Activated CD8-positive, alpha-beta T cell treated with anti-CD3 and anti-CD28 coated beads for 36 hours (primary cell): ENCODE measurements around the gene THAP8. TPM values are rescaled to one million over a fixed set of nuclear protein-coding genes. Genes with fewer than 3 reads are reported as not detected.

Experiments
- ATAC-seq: fragments of 200-7000 bp; cut with Tn5 transposase; one replicate; pipeline ENCODE4 v1.10.0; 2021; ENCODE audit warnings: mild to moderate bottlenecking, moderate library complexity
- CTCF ChIA-PET: fragments of 350-600 bp; sonication (Branson Sonifier 250); formaldehyde crosslinking; loops from one replicate; lab custom pipeline; 2021; ENCODE audit warnings: antibody characterized with exemption; lab: Charles Lee
- POLR2A ChIA-PET: fragments of 350-600 bp; sonication (Branson Sonifier 250); formaldehyde crosslinking; loops from one replicate; lab custom pipeline; 2021; ENCODE audit warnings: antibody characterized with exemption; lab: Charles Lee
- DNase-seq: peaks from one replicate; pipeline ENCODE4 v3.0.0-alpha.2; 2020
- H3K27ac Mint-ChIP-seq: one replicate; pipeline ENCODE4 v1.8.0; 2021; ENCODE audit warnings: mild to moderate bottlenecking, mixed read lengths
- H3K27me3 Mint-ChIP-seq: one replicate; pipeline ENCODE4 v1.8.0; 2021; ENCODE audit warnings: mixed read lengths
- H3K36me3 Mint-ChIP-seq: one replicate; pipeline ENCODE4 v1.8.0; 2021; ENCODE audit warnings: low read depth, mixed read lengths
- H3K4me1 Mint-ChIP-seq: one replicate; pipeline ENCODE4 v1.8.0; 2021; ENCODE audit warnings: low read depth, mixed read lengths
- H3K4me3 Mint-ChIP-seq: one replicate; pipeline ENCODE4 v1.8.0; 2021; ENCODE audit warnings: mild to moderate bottlenecking, moderate library complexity, mixed read lengths
- H3K9me3 Mint-ChIP-seq: one replicate; pipeline ENCODE4 v1.8.0; 2021; ENCODE audit warnings: mixed read lengths
- intact Hi-C: fragments of 100-400 bp; cut with micrococcal nuclease; formaldehyde crosslinking; loops from one replicate; pipeline ENCODE4 v1.10.0; 2022
- total RNA-seq, 2 experiments: library from RNA; stranded (reverse); gene quantifications; one replicate each; pipeline ENCODE4 v1.2.3, GENCODE V29; 2021
- TF ChIP-seq, protein P1 (sequence below): fragments of 200-600 bp; IDR thresholded peaks from one replicate; pipeline ENCODE4 v1.8.0; 2022; ENCODE audit warnings: antibody characterized with exemption, mild to moderate bottlenecking

Gene THAP8
- total RNA-seq, 2 experiments from 2014 or later, result 3.4 to 3.7 TPM

DNA sequence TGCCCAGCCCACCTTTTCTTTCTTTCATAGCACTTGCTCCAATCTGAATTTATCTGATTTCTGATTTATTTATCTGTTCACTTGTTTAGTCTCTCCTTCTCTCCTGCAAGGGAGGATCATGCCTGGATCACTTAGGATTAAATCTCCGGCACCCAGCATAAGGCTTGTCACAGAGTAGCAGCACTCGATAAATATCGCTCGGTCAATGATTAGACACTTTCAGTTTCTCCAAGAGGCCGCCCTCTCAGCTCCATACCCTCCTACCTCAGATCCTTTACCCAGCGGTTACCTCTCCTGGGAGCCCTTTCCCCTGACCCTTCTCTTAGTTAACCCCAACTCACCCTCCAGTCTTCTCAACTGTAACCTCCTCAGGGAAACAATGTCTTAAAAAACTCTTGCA lies 22.8 kb downstream of the THAP8 start:
- H3K9me3 Mint-ChIP-seq, result no peaks in the 10 kb centered on the region
- no peak overlapping the region for H3K4me3 Mint-ChIP-seq
- intact Hi-C loops, result no loop called here
- no peak for ATAC-seq
- peaks cover 16% of the 10 kb centered on the region for H3K4me1 Mint-ChIP-seq
- peaks cover 12% of the 10 kb centered on the region for H3K36me3 Mint-ChIP-seq
- POLR2A ChIA-PET, result interaction anchor here (0.9 kb wide), 1 partner anchor 30 kb away, joined by 3 read pairs; no protein-coding TSS in a partner anchor
- peaks cover 2% of the 10 kb centered on the region for H3K27me3 Mint-ChIP-seq
- no peak for DNase-seq
- no peak overlapping the region for H3K27ac Mint-ChIP-seq
- CTCF ChIA-PET, result interaction anchor here (1.1 kb wide), 1 partner anchor 23 kb away, joined by 3 read pairs; the partner anchor contains the start of gene THAP8
- TF ChIP-seq, protein P1, sequence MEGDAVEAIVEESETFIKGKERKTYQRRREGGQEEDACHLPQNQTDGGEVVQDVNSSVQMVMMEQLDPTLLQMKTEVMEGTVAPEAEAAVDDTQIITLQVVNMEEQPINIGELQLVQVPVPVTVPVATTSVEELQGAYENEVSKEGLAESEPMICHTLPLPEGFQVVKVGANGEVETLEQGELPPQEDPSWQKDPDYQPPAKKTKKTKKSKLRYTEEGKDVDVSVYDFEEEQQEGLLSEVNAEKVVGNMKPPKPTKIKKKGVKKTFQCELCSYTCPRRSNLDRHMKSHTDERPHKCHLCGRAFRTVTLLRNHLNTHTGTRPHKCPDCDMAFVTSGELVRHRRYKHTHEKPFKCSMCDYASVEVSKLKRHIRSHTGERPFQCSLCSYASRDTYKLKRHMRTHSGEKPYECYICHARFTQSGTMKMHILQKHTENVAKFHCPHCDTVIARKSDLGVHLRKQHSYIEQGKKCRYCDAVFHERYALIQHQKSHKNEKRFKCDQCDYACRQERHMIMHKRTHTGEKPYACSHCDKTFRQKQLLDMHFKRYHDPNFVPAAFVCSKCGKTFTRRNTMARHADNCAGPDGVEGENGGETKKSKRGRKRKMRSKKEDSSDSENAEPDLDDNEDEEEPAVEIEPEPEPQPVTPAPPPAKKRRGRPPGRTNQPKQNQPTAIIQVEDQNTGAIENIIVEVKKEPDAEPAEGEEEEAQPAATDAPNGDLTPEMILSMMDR, result no peak

DNA sequence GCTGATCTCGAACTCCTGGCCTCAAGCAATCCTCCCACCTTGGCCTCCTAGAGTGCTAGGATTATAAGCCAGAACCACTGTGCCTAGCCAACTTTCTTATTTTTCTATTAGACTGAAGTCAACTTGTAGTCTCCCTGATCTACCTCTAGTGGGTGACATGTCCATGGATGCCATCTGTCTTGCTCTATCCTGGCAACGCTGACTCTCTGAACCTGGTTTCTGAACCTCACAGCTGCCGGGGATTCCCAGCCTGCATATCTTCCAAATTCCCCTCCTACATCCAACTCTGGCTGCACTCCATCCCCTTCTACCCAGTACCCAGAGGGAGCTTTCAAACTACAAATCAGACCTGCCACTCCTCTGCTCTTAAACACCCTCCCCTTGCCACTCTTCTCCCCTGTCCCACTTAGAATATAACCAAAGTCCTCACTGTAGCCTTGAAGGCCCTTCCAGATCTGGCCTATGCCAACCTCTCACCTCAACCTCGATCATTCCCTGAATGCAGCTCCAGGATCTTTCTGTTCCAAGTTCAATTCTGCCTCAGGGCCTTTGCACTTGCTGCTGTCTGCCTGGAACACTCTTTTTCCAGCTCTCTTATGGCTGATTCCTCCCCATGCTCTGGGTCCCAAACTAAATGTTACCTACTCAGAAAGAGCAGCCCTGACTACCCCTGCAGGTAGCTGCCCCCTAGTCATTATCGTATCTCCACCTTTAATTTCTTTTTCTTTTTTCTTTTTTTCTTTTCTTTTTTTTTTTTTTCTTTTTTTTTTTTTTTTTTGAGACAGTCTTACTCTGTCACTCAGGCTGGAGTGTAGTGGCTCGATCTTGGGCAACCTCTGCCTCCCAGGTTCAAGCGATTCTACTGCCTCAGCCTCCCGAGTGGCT lies 23.6 kb downstream of the THAP8 start:
- POLR2A ChIA-PET, result interaction anchor here (0.9 to 1.3 kb wide), 2 partner anchors 25 to 31 kb away, joined by 3 to 4 read pairs; no protein-coding TSS in a partner anchor
- H3K36me3 Mint-ChIP-seq, result peaks cover 15% of the 10 kb centered on the region

DNA sequence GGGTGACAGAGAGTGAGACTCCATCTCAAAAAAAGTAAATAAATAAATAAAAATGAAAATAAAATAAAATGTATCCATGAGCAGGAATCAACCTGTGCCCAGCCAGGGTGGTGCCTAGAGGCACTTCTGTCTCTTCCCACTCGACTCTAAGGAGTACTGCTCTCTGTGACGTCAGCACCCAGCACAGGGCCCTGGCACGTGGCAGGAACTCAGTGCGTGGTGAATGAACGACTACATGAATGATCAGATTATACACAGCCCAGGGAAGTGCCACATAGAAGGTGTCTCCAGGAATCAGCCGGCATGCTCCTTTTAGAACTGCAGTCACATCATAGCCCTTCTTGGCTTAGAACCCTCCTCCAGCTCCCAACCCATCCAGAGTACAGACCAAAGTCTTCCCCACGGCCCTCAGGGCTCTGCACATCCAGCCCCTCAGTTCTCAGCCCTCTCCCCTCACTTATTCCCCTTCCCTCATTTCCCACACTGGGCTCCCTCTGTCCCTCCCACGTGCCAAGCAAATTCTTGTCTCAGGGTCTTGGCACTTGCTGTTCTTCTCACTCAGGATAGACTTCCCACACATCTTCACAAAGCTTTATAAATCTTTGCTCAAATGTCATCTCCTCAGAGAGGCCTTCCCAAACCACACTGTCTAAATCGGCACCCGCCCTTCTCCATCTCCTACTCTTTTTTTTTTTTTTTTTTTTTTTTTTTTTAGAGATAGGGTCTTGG lies 25.6 kb downstream of the THAP8 start:
- Mint-ChIP-seq H3K36me3 (peaks cover 7% of the 10 kb centered on the region), H3K27me3 (peaks cover 2% of the 10 kb centered on the region), H3K9me3 (no peaks in the 10 kb centered on the region), H3K27ac (no peak overlapping the region), H3K4me1 (peaks cover 4% of the 10 kb centered on the region), H3K4me3 (no peak overlapping the region)
- DNase-seq (no peak), ATAC-seq (no peak)
- TF ChIP-seq, protein P1, result no peak
- intact Hi-C loops, result no loop called here
- CTCF ChIA-PET, result no interaction called here
- POLR2A ChIA-PET, result interaction anchor here (1.0 kb wide), 1 partner anchor 12 kb away, joined by 3 read pairs; no protein-coding TSS in a partner anchor

More for the DNA sequence above, 23.6 kb downstream of the THAP8 start:
- ATAC-seq, result no peak
- Mint-ChIP-seq H3K9me3 (no peaks in the 10 kb centered on the region), H3K4me1 (peaks cover 11% of the 10 kb centered on the region), H3K27ac (no peak overlapping the region), H3K27me3 (peaks cover 2% of the 10 kb centered on the region), H3K4me3 (no peak overlapping the region)
- TF ChIP-seq, protein P1, result no peak
- no peak for DNase-seq
- intact Hi-C loops, result no loop called here
- CTCF ChIA-PET, result interaction anchor here (1.1 kb wide), 1 partner anchor 23 kb away, joined by 3 read pairs; the partner anchor contains the start of gene THAP8

DNA sequence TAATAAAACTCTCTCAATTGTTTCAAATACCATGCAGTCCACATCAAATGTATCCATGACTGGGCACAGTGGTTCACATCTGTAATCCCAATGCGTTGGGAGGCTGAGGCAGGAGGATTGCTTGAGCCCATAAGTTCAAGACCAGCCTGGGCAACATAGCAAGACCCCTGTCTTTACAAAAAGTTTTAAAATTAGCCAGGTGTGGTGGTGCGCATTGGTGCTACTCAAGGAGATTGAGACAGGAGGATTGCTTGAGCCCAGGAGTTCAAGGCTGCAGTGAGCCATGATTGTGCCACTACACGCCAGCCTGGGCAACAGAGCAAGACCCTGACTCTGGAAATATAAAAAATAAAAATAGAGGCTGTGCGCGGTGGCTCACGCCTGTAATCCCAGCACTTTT lies 26.4 kb downstream of the THAP8 start:
- intact Hi-C loops, result no loop called here
- TF ChIP-seq, protein P1, result no peak
- Mint-ChIP-seq H3K27ac (no peak overlapping the region), H3K36me3 (peaks cover 12% of the 10 kb centered on the region), H3K4me1 (peaks cover 3% of the 10 kb centered on the region), H3K9me3 (no peaks in the 10 kb centered on the region), H3K4me3 (no peak overlapping the region), H3K27me3 (peaks cover 2% of the 10 kb centered on the region)
- ChIA-PET POLR2A (no interaction called here), CTCF (interaction anchor here (1.1 kb wide), 1 partner anchor 9 kb away, joined by 3 read pairs; no protein-coding TSS in a partner anchor)
- ATAC-seq (no peak), DNase-seq (no peak)
